Esophagus muscularis mucosa (tissue), 4 donors: ENCODE measurements around the gene CEBPZOS.

Source experiments
- EP300 ChIP-seq: sonication (generic); formaldehyde crosslinking; IDR thresholded peaks from one replicate; pipeline ENCODE4 v1.6.1; 2017; ENCODE audit warnings: antibody characterized with exemption
- POLR2A ChIP-seq: fragments of 450-650 bp; IDR thresholded peaks from one replicate; pipeline ENCODE4 v1.6.1; 2017; ENCODE audit warnings: antibody characterized with exemption, moderate library complexity, mild to moderate bottlenecking, low read depth
- POLR2AphosphoS5 ChIP-seq, 2 donors: sonication (generic); formaldehyde crosslinking; IDR thresholded peaks; one replicate each; pipeline ENCODE4 v1.6.1; 2017; ENCODE audit warnings: antibody characterized with exemption in 2 of 2
- TF ChIP-seq, protein P1 (sequence below), 3 experiments: fragments of 200-600 bp in 2 of 3; fragments of 450-650 bp in 1 of 3; sonication (generic) in 2 of 3; IDR thresholded peaks; one replicate each; pipeline ENCODE4 v1.5.1; 2017 to 2019; ENCODE audit warnings: antibody characterized with exemption in 3 of 3, mild to moderate bottlenecking in 2 of 3, moderate library complexity in 1 of 3

DNA sequence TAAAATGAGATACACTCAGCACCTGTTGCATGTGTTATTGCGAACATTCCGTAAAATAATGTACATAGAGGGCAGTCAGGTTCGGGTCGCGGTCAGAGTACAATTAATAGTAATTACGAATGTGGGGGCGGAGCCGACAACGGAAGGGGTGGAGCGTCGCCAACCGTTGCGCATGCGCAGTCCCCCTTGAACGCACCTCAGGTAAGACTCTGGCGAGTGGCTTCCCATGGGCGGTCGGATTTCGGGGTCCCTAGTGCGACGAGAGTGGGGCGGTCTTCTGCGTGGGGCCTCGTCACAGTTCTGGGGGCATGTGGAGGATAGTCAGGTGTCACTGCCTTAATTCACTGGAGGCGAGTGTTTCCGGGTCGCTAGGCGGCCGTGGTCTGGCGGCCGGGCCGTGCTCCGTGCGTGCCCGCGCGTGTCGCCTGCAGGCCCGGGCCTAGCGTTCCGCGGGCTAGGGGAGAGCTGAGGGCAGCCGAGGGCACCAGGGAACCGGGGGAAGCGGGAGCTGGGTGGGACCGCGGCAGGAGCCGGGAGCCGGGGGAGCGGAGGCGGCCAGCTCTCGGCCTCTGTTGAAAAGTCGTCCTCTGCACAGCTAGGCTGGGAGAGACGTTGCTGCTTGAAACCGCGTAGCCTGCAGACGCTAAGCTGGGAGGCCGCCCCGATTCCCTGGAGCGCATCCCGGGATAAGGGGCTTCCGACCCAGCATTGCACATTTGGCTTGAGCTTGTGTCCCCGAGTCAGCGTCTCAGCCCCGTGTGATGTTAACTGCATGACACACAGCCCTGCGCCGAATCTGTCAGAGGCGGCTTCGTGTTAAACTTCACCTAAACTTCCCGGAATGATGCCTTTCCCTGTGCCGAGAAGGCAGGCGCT lies at the start of gene CEBPZOS:
- TF ChIP-seq, protein P1, sequence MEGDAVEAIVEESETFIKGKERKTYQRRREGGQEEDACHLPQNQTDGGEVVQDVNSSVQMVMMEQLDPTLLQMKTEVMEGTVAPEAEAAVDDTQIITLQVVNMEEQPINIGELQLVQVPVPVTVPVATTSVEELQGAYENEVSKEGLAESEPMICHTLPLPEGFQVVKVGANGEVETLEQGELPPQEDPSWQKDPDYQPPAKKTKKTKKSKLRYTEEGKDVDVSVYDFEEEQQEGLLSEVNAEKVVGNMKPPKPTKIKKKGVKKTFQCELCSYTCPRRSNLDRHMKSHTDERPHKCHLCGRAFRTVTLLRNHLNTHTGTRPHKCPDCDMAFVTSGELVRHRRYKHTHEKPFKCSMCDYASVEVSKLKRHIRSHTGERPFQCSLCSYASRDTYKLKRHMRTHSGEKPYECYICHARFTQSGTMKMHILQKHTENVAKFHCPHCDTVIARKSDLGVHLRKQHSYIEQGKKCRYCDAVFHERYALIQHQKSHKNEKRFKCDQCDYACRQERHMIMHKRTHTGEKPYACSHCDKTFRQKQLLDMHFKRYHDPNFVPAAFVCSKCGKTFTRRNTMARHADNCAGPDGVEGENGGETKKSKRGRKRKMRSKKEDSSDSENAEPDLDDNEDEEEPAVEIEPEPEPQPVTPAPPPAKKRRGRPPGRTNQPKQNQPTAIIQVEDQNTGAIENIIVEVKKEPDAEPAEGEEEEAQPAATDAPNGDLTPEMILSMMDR (IDR thresholded peaks at IDR 0.05), result no peak
- TF ChIP-seq EP300 (no peak), POLR2A (peak; percentile 53), POLR2AphosphoS5 (IDR thresholded peaks at IDR 0.05) (peak; percentile 89 to 94)
